NCI-H2171 treated with DMSO at 0.1 percent for 48 hours (cell line): ENCODE measurements around the gene WSCD2.
"Not testable (repeated sequence)": the region's sequence is repeated elsewhere in the genome, so short reads cannot be mapped to it uniquely, and the experiment has no call there.

Experiments used
- DNase-seq: peaks from one replicate; lab custom pipeline; 2025; lab: John Stamatoyannopoulos, UW

WSCD2 gene

GRCh38 chr12:108196319-108196718, 67.2 kb downstream of the WSCD2 start:
- no peak for DNase-seq

DNA sequence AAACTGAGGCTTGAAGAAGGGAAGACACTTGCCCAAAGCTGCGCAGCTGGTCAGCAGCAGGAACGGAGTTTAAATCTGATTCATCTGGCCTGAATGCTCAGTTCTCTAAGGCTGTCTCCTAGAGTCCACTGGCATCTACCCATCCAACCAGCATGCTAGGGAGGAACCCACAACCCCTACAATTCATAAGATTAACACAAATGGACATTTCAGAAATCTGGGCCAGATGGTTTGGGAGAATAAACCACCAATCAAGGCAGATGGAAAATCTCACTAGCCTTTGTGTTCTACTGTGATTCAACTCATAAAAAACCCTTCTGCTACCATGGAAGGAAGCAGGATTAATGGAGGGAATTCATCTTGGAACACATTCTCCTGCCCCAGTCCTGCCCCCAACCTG, 67.8 kb downstream of the WSCD2 start:
- DNase-seq, result no peak

DNA sequence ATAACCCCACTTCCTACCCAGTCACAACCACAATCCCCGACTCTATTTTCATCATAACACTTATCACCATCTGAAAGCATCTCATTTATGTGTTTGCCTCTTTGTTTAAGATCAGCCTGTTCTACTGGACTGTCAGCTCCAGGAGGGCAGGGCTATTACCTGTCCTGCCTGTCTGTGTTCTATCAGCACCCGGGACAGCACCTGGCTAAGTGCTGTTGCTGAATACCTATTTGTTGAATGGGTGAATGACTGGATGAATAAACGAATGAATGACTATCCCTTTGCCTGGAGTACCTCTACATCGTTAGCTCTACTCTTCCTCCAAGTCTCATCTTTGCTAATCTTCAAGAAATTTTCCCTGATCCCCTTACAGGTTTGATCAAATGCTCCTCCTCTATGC, 69.0 kb downstream of the WSCD2 start:
- DNase-seq, result no peak

DNA sequence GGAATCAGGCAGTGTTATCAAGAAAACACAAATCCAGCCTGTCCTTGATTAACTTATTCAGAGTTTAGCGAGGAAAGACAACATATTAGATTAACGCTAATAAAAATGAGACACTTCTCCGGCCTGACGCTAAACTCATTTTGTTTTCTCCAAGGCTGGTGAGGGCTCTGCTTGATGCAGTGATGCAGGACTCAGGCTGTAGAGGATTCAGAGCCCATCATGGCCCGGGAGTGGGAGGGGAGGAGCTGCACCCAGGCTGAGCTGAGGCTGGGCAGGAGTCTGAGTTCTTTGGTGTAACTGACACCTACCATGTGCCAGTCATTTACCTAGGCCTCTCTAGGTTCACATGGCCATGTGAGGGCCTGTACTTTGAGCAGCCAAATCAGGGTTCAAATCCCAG, 70.0 kb downstream of the WSCD2 start:
- DNase-seq, result no peak

DNA sequence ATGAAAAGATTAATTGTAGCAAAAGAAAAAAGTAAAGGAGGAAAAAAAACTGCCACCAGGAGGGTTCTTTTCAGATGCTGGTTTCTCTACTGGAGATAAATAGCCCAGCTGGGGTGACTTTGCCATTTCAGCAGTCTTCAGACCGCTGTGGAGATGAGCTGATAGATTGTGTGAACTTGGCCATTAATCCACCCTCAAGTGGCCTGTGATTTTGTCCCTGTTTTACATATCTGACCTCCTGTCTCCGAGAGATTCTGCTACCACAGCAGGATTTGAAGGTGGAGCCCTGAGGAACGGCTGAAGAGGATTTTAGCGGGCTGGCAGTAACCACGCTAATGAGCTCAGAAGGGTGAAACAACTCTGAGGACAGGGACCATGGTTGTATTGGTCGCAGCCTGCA, 72.7 kb downstream of the WSCD2 start:
- DNase-seq, result no peak

- DNase-seq, result no peak
These were observed 75.3 kb downstream of the WSCD2 start for GRCh38 chr12:108204117-108204987.

DNA sequence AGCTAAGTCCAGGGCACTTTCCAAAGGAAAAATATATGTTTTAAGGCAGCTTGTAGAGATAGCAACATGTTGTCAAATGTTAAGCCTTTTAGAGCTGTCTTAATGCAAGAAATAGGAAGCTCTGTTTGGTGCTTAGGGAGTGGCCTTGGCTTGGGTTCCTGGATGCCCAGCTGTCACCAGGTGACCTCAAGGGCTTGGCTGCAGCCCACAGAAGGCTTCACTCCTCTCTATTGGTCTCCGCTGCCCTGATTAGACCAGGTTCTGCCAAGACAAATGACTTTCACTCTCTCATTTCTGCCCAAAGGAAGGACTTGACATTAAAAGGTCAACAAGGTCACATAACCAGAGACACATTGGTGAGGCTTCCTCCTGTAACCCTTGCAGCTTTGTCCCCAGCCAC, 76.8 kb downstream of the WSCD2 start:
- DNase-seq, result no peak

DNA sequence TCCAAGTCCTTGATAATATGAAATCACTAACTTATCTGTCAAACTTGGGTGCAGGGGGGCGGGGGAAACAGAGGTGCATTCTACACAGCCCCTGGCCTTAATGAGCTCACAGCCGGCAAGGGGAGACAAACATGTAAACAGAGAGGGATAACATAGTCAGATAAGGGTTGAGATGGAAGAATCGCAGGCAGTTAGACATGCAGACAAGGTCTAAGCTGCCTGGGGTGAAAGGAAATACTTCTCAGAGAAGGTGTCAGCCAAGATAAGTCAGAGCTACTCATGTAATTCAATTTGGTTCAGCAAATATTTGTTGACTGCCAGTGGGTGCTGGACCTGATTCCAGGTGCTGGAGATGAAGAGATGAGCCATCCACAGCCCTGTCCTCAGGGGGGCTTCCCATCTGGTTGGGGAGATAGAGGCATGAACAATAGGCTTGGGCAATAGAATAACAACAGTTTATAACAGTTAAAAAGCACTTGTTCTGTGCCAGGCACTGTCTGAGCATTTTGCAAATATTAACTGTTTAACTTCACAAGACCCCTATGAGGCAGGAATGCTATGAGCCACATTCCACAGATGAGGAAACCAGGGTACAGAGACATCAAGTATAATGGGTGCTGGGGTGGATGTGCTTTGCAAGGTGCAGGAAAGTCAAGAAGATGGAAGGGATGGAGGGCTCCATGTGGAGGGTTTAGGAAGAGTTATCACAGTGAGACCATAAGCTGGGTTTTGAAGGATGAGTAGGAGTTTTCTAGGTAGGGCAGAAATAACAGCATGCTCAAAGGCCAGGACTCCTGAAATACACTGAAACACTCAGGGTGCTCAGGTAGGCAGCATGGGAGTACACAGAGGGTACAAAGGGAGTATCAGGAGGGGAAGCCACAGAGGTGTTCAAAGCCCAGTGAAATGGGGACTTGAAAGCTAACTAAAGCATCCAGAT, 79.0 kb downstream of the WSCD2 start:
- no peak for DNase-seq

GRCh38 chr12:108210001-108210400, 80.9 kb downstream of the WSCD2 start:
- DNase-seq, result no peak

GRCh38 chr12:108211157-108211556, 82.1 kb downstream of the WSCD2 start:
- no peak for DNase-seq

- no peak for DNase-seq
These were observed 84.9 kb downstream of the WSCD2 start for GRCh38 chr12:108213871-108214445.

DNA sequence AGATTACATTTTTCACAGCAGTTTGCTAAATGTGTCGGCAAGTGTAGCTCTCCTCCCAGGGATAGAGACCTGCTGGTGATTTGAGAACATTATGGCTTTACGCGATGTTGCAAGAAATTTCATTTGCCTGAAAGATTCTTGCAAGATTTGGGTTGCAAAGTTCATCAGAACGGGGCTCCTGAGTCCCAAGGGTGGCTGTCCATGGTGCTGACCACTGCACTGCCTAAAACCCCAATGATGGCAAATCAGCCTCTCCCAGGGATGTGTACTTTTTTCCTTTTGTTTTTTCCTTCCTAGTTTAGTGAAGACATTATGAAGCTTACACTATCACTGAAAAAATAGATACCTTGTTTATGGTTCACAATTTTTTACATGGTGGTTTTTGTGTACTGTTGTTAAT, 85.4 kb downstream of the WSCD2 start:
- no peak for DNase-seq

GRCh38 chr12:108215458-108215857, 86.4 kb downstream of the WSCD2 start:
- peak; percentile 74 for DNase-seq

DNA sequence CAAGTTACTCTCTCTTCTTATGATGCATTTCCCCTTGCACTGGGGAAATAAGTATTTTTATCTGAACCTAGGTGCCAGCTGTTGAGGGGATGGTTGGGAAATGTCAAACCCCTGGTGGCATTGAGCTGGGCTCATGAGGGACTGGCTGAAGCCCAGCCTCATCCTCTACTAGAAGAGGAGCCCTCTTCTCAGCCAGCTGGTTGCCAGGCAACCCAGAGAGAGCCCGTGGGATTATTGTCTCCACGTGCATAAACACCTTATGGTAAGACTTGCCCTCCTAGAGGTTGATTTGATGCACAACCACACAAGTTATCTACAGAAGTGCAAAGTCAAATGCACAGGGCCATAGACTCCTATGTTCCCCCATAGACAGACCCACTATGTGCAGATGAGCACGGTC, 89.8 kb downstream of the WSCD2 start:
- peak; percentile 62 for DNase-seq

DNA sequence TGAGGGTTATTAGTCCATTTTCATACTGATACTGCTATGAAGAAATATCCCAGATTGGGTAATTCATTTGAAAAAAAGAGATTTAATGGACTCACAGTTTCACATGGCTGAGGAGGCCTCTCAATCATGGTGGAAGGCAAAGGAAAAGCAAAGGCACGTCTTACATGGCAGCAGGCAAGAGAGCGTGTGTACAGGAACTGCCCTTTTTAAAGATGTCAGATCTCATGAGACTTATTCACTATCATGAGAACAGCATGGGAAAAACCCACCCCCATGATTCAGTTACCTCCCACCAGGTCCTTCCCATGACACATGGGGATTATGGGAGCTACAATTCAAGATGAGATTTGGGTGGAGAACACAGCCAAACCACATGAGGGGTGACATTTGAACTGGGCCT, 96.0 kb downstream of the WSCD2 start:
- DNase-seq, result not testable (repeated sequence)

DNA sequence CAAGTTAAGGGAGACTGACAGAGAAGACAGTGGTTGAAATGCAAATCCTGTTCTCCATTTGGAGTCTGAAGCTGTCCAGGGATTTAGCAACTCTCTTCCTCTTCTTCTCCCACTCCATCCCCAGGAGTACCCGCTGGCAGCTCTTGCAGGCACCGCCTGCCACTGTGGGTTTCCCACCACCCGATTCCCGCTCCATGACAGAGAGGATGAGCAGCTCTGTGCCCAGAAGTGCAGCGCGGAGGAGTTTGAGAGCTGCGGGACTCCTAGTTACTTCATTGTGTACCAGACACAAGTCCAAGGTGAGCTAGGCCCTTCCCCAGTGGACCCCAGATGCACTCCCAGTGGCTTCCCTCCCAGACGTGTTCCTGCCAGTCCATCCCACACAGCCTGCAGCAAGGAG, 97.8 kb downstream of the WSCD2 start:
- DNase-seq, result no peak

DNA sequence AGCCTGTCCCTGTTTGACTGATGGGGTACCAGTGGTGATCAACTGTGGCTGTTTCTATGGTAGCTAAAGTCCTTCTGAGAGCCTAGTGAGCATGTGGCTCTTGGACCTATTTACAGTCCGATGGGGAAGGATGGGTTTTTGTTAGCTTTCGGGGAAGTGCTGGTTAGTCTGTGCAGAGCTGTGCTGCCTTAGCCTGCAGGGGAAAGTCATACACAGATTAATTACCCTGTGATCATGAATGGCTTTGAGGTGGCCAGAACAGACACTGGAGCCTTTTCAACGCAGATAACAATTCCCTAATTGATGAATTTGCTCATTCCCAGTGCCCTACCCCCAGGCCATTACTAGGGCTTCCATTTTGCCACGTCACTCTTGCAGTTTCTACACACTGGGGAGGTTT, 99.7 kb downstream of the WSCD2 start:
- DNase-seq, result no peak

DNA sequence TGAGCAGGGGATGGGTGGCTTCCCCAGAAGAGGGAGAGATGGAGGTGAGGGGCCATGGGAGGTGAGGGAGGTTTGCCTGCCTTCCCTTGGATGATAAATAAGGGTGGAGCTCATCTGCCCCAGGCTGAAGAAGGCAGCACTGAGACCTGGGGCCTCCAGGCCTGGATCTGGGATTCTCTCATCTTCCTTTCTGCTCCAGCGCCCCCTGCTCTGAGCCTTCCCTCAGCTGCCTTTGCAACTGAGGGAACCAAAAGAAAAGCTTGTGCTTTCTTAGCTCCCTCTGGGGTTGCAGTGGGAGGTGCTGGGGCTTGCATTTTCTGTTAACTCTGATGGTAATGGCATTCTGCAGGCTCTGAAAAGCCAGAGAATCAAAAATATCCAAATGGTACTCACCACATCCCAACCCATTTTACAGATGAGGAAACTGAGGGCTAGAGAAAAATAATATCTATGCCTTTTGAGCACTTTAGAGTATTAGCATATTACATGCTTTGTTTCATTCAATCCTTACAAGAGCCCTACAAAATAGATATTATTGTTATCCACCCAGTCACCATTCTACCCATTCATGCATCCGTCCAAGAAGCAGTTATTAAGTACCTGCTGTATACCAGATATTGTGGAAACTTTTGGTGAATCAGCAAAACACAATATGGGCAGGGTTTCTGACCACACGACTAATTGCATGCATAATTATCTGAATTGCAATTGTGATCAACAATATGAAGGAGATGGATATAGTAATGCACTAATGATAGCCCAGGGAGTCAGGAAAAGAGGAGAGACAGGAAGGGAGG, 102.2 kb downstream of the WSCD2 start:
- no peak for DNase-seq

GRCh38 chr12:108231909-108232434, 102.9 kb downstream of the WSCD2 start:
- DNase-seq, result no peak

- no peak for DNase-seq
These were observed 103.5 kb downstream of the WSCD2 start for GRCh38 chr12:108232565-108232964.

GRCh38 chr12:108234158-108234557, 105.1 kb downstream of the WSCD2 start:
- DNase-seq, result no peak
